Uterus (tissue), 4 donors: ENCODE measurements around the gene ARHGEF17. TPM values are rescaled to one million over a fixed set of nuclear protein-coding genes. Genes with fewer than 3 reads are reported as not detected.

Experiments
- DNase-seq, 2 donors: peaks; one replicate each; pipeline ENCODE4 v3.0.0-alpha.2; 2019 to 2020
- H3K27ac ChIP-seq, 2 donors: fragments of 200-600 bp; sonication (generic); 1 replicate in 1 of 2; 2 replicates in 1 of 2; pipeline ENCODE4 v1.5.1; 2016 to 2018
- H3K27me3 ChIP-seq, 2 donors: fragments of 200-600 bp; sonication (generic); one replicate each; pipeline ENCODE4 v1.5.1; 2018 to 2019; ENCODE audit warnings: control low read depth in 1 of 2
- H3K36me3 ChIP-seq, 2 donors: fragments of 200-600 bp; sonication (generic); one replicate each; pipeline ENCODE4 v1.5.1; 2019; ENCODE audit warnings: control low read depth in 1 of 2
- H3K4me1 ChIP-seq, 2 donors: fragments of 200-600 bp; sonication (generic); one replicate each; pipeline ENCODE4 v1.5.1; 2018 to 2019; ENCODE audit warnings: control low read depth in 1 of 2
- H3K4me3 ChIP-seq, 2 donors: fragments of 200-600 bp; sonication (generic); 1 replicate in 1 of 2; 2 replicates in 1 of 2; pipeline ENCODE4 v1.5.1; 2018 to 2019; ENCODE audit warnings: mild to moderate bottlenecking in 1 of 2
- H3K9me3 ChIP-seq, 2 donors: fragments of 200-600 bp; sonication (generic); one replicate each; pipeline ENCODE4 v1.5.1; 2019; ENCODE audit warnings: control low read depth in 1 of 2
- CTCF ChIP-seq, 4 experiments: fragments of 200-600 bp in 2 of 4; fragments of 450-650 bp in 2 of 4; sonication (generic) in 2 of 4; IDR thresholded peaks; one replicate each; pipeline ENCODE4 v1.5.1; 2016 to 2019; ENCODE audit warnings: antibody characterized with exemption in 4 of 4, mild to moderate bottlenecking in 2 of 4, moderate library complexity in 1 of 4
- POLR2A ChIP-seq, 2 donors: fragments of 450-650 bp; IDR thresholded peaks; one replicate each; pipeline ENCODE4 v1.6.1; 2016; ENCODE audit warnings: antibody characterized with exemption in 2 of 2, mild to moderate bottlenecking in 1 of 2, moderate library complexity in 1 of 2
- intact Hi-C: fragments of 100-400 bp; cut with DNase I; formaldehyde crosslinking; loops from one replicate; pipeline ENCODE4 v1.15.1; 2023; ENCODE audit warnings: low total_unique reads
- total RNA-seq, 4 donors: library from RNA; depleted of rRNA in 3 of 4; stranded (reverse); fragments of >200 nt in 3 of 4; gene quantifications; one replicate each; pipeline versions ENCODE4 v1.1.0 to v1.2.4, GENCODE V29; 2014 to 2023
- donor health status: DM: yes; HTN: yes; CAD: no.

ARHGEF17 gene
- total RNA-seq, 4 donors from 2014 or later = 17.9 to 174 (median 58.6) TPM

DNA sequence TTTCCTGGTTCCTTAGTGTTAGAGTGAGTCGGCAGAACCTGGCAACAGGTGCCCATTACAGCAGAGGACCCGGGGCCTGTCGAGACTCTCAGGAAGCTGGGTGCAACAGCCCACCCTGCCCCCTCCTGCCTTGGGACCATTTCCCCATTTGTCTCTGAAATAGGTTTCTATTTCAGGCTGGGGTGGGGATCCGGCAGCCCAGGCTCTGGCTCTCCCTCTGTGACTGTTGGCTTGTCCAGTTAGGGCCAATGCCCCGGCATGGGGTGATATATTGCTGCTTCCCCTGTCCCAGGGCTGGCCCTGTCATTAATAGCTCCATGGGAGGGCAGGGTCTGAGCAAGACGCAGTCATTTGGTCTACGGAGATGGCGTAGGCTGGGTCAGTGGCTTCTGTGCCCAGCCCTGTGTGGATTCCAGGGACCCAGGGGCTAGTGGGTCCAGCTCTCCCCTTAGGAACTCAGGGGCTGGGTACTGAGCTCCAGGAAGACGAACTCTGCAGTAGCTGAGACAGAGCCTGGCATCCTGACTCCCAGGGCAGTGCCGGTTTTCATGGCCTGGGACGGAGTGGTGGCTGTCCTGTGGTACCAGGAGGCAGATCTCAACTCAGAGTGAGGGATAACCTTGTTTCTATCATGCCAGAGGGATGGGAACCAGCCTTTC is 33.2 kb upstream of the ARHGEF17 start:
- no peaks in the 10 kb centered on the region for H3K9me3 ChIP-seq
- H3K4me3 ChIP-seq = no peak overlapping the region
- H3K27me3 ChIP-seq = no peaks in the 10 kb centered on the region
- intact Hi-C loops = no loop called here
- no peaks in the 10 kb centered on the region for H3K4me1 ChIP-seq
- DNase-seq = peak in 1 of 2 donors; percentile 8
- no peaks in the 10 kb centered on the region for H3K36me3 ChIP-seq
- no peak for TF ChIP-seq CTCF (IDR thresholded peaks at IDR 0.05)
- TF ChIP-seq POLR2A (IDR thresholded peaks at IDR 0.05) = no peak
- no peak overlapping the region for H3K27ac ChIP-seq

DNA sequence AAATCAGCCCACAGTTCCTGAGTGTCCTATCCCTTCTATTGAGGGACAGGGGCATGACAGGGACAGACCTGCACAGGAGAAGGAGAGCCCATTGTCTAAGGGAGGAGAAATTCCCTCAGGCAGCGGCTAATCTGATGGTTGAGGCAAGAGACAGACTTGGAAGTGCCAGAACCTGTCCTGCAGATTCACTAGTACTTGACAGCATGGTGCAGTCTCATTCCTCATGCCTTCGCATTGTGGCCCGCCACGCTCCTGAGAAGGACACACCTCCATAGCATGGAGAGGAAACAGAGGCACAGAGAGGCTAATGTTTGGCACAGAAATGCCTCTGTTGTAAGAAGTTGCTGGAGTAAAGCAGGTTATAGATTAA is 32.7 kb upstream of the ARHGEF17 start:
- H3K36me3 ChIP-seq = no peaks in the 10 kb centered on the region
- no peaks in the 10 kb centered on the region for H3K4me1 ChIP-seq
- H3K9me3 ChIP-seq = no peaks in the 10 kb centered on the region
- intact Hi-C loops = no loop called here
- TF ChIP-seq POLR2A (IDR thresholded peaks at IDR 0.05) (no peak), CTCF (IDR thresholded peaks at IDR 0.05) (no peak)
- no peak overlapping the region for H3K27ac ChIP-seq
- no peaks in the 10 kb centered on the region for H3K27me3 ChIP-seq
- DNase-seq = peak in 1 of 2 donors; percentile 7
- H3K4me3 ChIP-seq = no peak overlapping the region

GRCh38 chr11:73277467-73277866 is 30.6 kb upstream of the ARHGEF17 start:
- no peak for TF ChIP-seq CTCF (IDR thresholded peaks at IDR 0.05)
- no peak for TF ChIP-seq POLR2A (IDR thresholded peaks at IDR 0.05)
- intact Hi-C loops = no loop called here
- Histone ChIP-seq H3K27ac (no peak overlapping the region), H3K4me1 (no peaks in the 10 kb centered on the region), H3K9me3 (no peaks in the 10 kb centered on the region), H3K27me3 (no peaks in the 10 kb centered on the region), H3K36me3 (no peaks in the 10 kb centered on the region), H3K4me3 (no peak overlapping the region)
- DNase-seq = no peak

DNA sequence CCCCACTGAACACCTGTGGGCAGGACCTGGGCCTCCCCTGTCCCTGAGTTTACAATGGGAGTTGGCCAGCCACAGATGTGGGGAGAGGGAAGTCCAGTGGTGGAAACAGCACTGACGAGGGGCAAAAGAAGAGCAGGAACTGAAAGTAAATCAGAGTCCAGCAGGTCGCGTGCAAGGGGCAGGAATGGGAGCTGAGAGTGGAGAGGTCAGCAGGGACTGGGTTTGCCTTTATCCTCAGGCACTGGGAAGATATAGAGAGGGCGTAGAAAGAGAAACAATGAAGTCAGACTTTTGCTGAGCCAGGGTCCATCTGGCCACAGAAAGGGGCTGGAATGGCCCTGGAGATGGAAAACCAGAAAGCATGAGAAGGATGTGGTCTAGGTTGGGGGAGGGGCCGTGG is 27.4 kb upstream of the ARHGEF17 start:
- intact Hi-C loops = no loop called here

More for the DNA sequence above, 27.4 kb upstream of the ARHGEF17 start:
- Histone ChIP-seq H3K4me1 (no peaks in the 10 kb centered on the region), H3K27ac (no peak overlapping the region), H3K27me3 (no peaks in the 10 kb centered on the region), H3K36me3 (no peaks in the 10 kb centered on the region), H3K4me3 (no peak overlapping the region), H3K9me3 (no peaks in the 10 kb centered on the region)
- TF ChIP-seq CTCF (IDR thresholded peaks at IDR 0.05) (no peak), POLR2A (IDR thresholded peaks at IDR 0.05) (no peak)
- DNase-seq = no peak
